NCI-H1694 (cell line): ENCODE data around the gene TRAPPC13.
"Not testable (repeated sequence)": the region's sequence is repeated elsewhere in the genome, so short reads cannot be mapped to it uniquely, and the experiment has no call there.

ENCODE experiments used
- DNase-seq: peaks from one replicate; lab custom pipeline; 2025; lab: John Stamatoyannopoulos, UW

Gene TRAPPC13, protein sequence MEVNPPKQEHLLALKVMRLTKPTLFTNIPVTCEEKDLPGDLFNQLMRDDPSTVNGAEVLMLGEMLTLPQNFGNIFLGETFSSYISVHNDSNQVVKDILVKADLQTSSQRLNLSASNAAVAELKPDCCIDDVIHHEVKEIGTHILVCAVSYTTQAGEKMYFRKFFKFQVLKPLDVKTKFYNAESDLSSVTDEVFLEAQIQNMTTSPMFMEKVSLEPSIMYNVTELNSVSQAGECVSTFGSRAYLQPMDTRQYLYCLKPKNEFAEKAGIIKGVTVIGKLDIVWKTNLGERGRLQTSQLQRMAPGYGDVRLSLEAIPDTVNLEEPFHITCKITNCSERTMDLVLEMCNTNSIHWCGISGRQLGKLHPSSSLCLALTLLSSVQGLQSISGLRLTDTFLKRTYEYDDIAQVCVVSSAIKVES

DNA sequence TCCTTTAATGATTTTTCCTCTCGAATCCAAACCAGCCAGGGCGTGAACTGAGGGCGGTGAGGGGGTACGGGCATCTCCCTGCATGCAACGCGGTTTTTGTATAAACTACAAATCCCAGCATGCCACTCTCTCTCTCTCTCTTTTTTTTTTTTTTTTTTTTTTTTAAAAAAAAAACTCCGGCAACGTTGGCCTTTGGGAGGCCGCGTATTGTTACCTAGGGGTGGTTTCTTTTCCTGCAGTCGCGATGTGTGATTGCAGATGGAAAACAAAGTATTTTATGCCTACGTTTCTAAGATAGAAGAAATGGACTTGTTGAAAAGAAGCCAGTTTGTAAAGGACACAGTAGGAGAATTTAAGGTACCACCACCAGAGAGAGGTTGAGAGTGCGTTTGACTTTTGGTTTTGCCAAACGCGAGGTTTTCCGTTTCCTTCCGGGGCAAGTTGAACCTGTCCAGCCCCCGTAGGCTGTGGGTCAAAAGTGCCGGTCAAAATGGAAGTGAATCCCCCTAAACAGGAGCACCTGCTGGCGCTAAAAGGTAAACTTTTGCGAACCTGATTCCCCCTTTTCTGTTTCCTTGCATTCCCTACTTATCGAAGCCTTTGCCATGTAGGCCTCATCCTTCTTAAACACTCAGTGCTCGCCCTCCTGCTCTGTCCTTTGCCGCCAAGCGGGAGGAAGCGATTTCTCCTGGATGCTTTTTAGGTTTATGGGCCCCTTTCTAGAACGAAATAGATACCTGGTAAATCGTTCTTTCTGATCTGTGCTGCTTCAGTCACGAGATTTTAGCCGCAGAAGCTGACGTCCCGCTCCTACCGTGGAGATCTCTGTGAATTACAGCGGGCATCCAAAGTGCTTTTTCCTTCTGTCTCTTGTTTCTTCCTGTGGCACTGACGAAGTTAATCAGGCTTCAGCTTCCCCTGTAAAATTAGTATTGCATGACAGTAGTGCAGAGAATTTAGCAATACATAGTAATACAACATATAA lies at the start of gene TRAPPC13, which contains the start of gene SHLD3:
Gene TRAPPC13 (plus strand): TSS at position 457 of the 985 bp plus-strand sequence. CDS start 34 bp downstream, at position 491.
Gene SHLD3 (plus strand): TSS at position 457 of the 985 bp plus-strand sequence. CDS start 4,561 bp downstream, outside the sequence.
- DNase-seq: peak; percentile 84

DNA sequence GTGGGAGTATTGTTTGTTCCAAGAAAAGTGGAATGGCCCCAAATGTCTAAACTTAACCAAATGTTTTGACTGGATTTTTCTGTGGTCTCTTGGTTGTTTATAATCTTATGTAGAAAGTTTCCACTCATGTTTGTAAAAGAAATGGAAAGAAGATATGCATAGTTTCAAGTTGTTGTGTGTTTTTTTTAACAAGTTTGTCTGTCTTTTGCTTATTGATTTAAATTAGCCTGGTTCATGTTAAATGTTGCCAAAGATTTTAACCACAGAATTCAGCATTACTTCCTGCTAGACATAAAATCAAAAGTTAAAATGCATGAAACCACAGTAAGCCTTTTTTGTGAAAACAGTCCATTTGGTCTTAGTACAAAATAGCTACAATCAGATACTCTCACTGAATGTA lies 47.7 kb upstream of the TRAPPC13 start:
- no peak for DNase-seq

DNA sequence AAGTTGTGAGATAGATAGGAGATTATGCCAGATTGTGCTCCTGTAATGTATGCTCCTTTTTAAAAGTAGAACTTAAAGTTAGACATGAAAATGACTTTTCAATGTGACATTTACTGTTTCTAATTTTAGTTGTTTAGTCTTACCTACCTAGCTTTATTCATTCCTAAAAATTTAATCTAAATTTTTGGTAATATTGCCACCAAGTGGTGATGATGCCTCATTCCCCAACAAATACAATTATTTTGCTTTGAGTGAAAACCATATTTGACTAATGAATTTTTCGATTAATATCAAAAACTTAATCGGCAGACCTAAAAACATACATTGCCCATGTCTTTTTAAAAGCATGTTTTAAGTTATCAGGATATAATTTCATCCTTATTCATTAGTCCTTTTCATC lies 36.1 kb upstream of the TRAPPC13 start:
- no peak for DNase-seq

DNA sequence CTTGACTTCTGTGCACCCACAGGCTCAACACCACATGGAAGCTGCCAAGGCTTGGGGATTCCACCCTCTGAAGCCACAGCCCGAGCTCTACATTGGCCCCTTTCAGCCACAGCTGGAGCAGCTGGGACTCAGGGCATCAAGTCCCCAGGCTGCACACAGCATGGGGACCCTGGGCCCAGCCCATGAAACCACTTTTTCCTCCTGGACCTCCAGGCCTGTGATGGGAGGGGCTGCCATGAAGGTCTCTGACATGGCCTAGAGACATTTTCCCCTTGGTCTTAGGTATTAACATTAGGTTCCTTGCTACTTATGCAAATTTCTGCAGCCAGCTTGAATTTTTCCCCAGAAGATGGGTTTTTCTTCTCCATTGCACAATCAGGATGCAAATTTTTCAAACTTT lies 23.1 kb upstream of the TRAPPC13 start:
- DNase-seq: not testable (repeated sequence)

DNA sequence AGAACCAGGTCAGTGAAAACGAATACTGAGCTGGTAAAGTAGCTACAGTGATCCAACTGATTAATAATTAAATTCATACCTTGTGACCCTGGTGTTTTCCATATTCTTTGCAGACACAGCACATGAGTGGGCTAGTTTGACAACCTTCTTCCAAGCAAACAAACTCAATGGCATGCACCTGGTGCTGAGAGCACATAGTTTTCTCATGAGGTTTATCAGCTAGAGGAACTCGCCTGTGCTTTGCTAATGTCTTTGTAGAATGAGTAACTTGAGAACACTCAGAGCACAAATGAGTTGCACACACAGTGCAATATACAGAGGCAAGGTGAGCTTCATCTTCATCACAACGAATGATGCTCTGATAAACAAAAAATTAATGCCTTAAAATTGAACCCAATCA lies 13.3 kb upstream of the TRAPPC13 start:
- no peak for DNase-seq

DNA sequence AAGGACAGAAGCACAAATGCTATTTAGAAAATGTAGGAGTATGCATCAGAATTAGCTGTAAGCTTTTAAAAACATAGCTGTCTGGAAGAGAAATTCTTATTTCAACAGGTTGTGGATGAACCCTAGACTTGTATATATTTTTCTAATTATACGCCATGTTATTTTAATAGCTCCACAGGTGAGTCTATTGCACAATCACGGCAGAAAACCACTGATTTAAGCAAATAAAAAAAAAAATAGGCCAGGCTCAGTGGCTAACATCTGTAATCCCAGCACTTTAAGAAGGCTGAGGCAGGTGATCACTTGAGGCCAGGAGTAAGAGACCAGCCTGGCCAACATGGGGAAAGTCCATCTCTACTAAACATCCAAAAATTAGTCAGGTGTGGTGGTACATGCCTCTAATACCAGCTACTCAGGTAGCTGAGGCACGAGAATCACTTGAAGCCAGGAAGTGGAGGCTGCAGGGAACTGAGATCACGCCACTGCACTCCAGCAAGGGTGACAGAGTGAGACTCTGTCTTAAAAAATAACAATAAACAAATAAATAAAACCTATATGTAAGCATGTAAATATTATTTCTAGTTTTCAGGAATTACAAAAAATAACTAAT lies 12.4 kb upstream of the TRAPPC13 start:
- DNase-seq: no peak

DNA sequence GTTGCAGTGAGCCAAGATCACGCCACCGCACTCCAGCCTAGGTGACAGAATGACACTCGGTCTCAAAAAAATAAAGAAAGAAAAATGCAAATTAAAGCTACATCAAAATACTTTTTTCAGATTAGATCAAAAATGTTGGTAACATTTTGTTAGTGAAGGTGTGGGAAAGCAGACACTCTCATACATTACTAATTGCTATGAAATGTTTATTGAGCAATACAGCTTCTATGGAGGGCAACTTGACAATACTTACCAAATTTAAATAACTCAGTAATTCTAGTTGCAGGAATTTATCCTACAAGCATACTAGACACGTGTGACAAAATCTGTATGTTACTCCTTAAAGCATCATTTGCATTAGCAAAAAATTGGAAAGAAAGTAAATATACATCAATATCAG lies 4.8 kb upstream of the TRAPPC13 start:
- no peak for DNase-seq

DNA sequence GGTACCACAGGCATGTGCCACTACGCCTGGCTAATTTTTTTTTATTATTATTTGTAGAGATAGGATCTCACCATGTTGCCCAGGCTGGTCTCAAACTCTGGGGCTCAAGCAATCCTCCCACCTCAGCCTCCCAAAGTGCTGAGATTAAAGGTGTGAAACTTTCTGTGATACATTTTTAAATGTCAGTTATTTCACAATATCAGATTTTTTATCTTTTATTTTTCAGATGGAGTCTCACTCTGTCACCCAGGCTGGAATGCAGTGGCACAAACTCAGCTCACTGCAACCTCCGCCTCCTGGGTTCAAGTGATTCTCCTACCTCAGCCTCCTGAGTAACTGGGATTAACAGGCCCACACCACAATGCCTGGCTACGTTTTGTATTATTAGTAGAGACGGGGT lies 2.9 kb upstream of the TRAPPC13 start:
- DNase-seq: not testable (repeated sequence)

DNA sequence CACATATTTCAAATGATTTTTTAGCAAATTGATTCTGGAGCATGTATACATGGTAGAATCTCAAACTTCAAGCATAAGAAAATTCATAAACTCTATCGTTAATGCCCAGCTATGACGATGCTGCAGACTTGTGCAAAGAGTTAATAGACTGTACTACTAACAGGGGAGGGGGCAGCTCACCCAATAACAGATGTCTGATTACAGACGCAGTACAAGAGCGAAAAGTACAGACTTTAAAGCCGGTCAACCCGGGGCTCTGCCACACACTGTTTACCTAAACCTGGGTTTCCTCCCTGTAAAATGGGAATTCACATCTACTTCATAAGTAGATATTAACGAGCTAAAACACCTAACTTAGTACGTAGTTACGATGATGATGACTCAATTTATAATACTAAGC lies 1.3 kb upstream of the TRAPPC13 start:
- DNase-seq: no peak

DNA sequence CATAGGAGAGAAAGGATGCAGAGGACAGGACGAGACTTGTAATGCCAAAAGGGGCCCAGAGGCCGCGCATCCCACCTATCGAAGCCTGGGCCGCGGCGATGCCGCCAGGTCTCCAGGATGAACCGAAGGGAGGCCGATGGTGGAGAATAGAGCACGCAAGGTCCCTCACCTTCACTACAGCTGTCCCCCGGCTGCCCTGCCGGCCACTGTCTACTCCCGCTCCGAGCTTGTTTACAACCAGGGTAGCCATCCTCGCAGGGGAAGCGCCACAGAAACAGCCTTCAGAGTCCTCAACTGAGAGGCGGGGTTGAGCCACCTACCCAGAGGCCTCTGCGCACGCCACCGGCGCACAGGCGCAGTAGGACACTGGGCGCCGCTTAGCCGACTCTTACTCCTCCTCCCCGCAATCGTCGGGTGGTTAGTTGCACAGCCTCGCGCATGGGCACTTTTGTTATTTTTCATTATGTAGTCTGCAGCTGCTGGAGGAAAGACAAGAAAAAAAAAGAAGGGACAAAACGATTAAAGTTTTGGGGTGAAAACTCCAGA lies 729 bp upstream of the TRAPPC13 start, which contains the start of gene TRIM23:
Gene TRIM23 (minus strand): TSS at position 309 of the 546 bp plus-strand sequence. CDS start 59 bp downstream, at position 250.
- DNase-seq: peak; percentile 84

DNA sequence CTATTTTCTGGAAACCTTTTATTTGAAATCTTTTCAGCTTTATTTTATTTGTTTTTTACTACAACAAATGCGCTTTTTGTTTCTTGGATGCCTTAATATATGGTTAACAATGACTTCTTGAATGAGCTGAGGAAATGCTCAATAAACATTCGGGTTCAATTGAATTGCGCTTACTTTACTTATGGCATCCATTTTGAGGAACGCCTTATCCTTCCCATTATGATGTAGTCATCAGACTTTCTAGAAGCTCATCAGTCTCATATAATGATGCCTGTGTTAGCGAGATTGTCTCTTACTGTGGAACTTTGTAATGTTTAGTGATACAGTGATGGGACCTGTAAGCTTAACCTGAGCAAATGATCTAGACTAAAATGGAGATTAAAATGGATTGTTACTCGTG lies 916 bp downstream of the TRAPPC13 start:
- DNase-seq: no peak

DNA sequence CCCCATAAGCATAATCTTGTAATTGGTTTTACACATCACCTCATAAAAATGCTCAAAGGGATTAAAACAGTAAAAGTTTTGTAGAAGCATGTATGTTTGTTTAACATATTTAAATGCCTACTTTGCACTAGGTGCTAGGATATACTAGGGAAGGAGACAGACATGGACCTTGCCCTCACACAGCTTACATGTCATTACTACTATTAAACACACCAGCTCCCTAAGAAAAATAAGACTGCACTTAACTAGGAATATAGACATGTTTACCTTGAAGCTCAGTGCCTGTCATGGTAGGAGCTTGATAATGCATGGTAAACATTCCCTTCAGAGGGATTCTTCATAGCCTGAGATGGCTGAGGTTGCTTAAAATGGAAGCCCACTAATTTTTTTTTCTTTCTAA lies 6.2 kb downstream of the TRAPPC13 start:
- DNase-seq: no peak

DNA sequence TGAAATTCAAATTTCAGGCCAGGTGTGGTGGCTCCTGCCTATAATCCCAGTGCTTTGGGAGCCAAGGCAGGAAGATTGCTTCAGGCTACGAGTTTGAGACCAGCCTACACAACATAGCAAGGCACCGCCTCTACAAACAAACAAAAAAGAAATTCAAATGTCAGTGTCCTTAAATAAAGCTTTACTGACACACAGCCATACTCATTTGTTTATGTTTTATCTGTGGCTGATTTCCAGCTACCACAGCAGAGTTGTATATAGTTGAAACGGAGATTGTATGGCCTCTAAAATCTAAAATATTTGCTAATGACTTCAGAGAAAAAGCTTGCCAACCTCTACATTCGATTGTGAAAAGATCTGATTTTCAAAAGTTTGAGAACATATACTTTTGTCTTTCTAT lies 15.4 kb downstream of the TRAPPC13 start:
- DNase-seq: no peak

DNA sequence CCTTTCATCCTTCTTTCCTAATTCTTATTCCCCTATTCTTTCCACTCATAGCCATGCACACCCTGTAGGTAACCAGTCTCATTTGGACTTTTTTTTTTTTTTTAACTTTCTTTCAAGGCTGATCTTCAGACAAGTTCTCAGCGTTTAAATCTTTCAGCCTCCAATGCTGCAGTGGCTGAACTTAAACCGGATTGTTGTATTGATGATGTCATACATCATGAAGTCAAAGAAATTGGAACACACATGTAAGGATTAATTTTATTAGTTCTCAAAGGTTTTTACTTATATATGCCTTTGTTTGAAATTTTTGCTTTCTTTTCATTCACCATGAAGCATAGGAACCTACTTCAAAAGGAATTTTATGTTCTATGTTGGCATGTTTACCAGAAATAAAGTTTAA lies 22.1 kb downstream of the TRAPPC13 start:
- DNase-seq: no peak

DNA sequence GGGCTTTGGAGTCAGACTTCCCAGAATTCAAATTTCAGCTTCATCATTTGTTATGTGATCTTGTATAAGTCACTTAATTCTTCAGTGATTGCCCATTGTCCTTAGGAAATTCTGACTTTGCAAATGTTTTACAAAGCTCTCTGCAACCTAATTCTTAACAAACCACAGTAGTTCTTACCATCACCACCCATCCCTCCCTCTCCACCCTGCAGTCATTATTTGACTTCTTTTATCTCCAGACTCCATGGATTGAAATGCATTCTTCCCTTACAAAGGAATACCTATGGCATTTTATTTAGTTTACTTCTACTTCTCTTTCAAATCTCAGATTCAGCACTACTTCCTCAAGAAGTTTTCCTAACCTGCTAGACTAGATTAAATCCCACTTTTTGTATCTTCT lies 23.1 kb downstream of the TRAPPC13 start:
- DNase-seq: no peak

DNA sequence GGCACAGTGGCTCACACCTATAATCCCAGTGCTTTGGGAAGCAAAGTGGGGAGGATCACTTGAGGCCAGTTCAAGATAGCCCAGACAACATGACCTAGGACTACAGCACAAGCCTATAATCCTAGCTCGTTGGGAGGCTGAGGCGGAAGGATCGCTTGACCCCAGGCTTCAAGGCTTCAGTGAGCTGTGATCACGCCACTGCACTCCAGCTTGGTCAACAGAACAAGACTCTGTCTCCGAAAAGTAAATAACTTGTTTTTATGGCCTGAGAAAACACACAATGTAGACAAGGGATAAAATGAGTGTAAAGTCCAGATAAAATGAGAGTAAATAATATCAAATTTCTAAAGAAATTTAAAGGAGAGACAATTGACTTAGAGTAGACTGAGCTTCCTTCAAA lies 26.3 kb downstream of the TRAPPC13 start:
- no peak for DNase-seq

DNA sequence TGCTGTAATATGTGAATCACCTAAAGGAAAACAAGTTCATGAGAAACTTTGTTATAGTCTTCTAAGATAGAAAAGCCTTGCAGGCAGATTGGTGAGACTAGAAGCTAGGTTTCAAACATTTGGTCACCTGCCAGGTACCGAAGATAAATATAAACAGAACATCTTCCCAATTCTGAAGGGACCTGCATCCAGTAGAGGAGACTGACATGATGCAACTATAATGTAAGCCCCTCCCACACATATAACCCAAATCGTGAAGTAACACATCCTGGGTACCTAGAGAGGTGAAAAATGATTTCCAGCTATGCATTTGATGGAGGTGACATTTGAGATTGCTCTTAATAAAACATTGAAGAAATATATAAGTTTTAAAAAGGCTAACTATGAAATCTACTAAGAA lies 29.9 kb downstream of the TRAPPC13 start:
- no peak for DNase-seq

DNA sequence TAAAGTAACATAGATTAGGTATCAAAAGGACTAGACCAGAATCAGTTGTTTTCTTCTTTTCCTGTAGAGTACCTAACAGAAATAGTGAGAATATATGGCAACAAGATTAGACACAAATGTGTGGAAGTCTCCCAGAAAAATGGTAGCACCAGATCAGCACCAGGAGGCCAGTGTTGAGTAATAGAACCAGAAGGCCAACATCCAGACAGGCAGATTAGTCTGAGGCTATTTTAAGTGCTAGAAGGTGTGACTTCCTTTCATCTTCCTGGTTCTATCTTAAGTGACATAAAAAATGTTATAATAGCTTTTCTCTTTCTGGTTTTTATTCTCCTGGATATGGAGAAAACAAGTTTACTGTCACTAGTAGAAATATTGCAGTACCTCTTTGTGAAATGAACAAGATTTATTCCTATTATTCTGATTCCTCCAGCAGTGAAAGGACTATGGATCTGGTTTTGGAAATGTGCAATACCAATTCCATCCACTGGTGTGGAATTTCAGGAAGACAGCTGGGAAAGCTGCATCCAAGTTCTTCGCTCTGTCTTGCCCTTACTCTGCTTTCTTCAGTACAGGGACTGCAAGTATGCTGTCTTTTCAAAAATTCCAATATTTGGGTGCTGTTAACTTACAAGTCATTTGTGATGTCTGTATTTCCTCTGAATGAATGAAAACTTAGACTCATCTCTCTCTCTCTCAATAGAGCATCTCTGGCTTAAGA lies 39.1 kb downstream of the TRAPPC13 start:
- no peak for DNase-seq

DNA sequence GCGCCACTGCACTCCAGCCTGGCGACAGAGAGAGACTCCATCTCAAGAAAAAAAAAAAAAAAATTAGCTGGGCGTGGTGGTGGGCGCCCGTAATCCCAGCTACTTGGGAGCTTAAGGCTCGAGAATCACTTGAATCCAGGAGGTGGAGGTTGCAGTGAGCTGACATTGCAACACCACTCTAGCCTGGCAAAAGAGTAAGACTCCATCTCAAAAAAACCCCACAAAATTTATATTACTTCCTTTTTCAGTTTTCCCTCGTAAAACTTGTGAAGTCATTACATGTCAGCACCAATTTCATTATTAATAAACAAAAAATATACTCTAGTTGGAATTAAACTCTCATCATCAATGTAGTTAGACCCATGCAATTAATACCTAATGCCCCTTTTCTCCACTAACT lies 43.9 kb downstream of the TRAPPC13 start:
- no peak for DNase-seq

DNA sequence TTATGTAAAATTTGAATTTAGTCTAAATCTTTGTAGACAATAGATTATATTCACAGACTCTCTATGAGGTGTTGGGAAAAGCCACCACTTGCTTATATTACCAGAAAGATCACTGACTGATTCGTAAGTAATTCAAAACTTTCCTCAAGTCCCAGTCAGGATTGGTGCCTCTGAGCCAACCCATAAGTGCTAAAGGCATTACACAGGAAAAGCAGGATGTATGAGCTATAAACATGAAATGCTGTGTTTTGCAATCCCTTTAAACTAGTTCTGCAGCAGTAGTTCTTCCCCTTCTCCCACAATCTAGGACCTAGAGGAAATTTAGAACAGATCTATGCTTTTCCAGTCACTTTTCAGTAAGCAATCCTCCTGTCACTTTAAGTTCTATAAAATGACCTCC lies 48.0 kb downstream of the TRAPPC13 start:
- DNase-seq: no peak

DNA sequence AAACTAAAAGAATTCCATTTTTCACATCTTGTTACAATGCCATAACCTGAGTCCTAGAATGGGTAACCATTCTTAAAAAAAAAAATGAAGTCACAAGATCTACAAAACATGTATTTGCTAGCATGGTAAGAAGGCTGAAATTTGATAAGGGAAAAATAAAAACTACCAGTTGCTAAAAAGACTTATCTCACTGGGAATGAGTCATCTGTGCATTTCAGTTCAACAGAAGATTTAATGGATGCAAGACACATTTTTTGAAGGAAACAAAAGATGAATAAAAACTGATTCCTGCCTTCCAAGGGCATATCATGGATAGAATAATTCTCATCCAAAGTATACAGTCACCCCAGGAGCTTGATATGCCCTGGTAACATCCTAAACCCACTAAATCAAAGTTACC lies 49.9 kb downstream of the TRAPPC13 start:
- DNase-seq: no peak
